Type B pancreatic cell (in vitro differentiated cells): Measurements from ENCODE around the gene DCST2. TPM values are rescaled to one million over a fixed set of nuclear protein-coding genes. Genes with fewer than 3 reads are reported as not detected.
A peak's percentile ranks its signal among the peaks of the same experiment; 100 is the strongest.

ENCODE experiments used
- DNase-seq: peaks from one replicate; pipeline ENCODE4 v3.0.0; 2021; ENCODE audit warnings: mixed read lengths; ENCODE audit not compliant: unreplicated experiment; ENCODE audit errors: extremely low spot score
- H3K27ac Mint-ChIP-seq: 2 replicates; pipeline ENCODE4 v1.8.0; 2021; ENCODE audit warnings: mild to moderate bottlenecking, mixed read lengths
- H3K27me3 Mint-ChIP-seq: 2 replicates; pipeline ENCODE4 v1.8.0; 2021; ENCODE audit warnings: mixed read lengths
- H3K36me3 Mint-ChIP-seq: 2 replicates; pipeline ENCODE4 v1.8.0; 2021; ENCODE audit warnings: mixed read lengths
- H3K4me1 Mint-ChIP-seq: one replicate; pipeline ENCODE4 v1.8.0; 2021; ENCODE audit warnings: mixed read lengths; ENCODE audit not compliant: unreplicated experiment
- H3K4me3 Mint-ChIP-seq: 2 replicates; pipeline ENCODE4 v1.8.0; 2021; ENCODE audit warnings: mild to moderate bottlenecking, mixed read lengths
- H3K9me3 Mint-ChIP-seq: 2 replicates; pipeline ENCODE4 v1.8.0; 2021; ENCODE audit warnings: mixed read lengths
- CTCF ChIP-seq: fragments of 200-600 bp; sonication (generic); conservative IDR thresholded peaks from 2 replicates; pipeline ENCODE4 v1.5.0; 2021; ENCODE audit warnings: antibody characterized with exemption, mild to moderate bottlenecking
- total RNA-seq: library from RNA; stranded (reverse); gene quantifications from 2 replicates; pipeline ENCODE4 v1.2.1, GENCODE V29; 2021; ENCODE audit warnings: low replicate concordance

The DCST2 gene
- total RNA-seq, 1 donor from 2014 or later = 2.4 TPM

- DNase-seq = no peak
- H3K27me3 Mint-ChIP-seq = no peaks in the 10 kb centered on the region
- H3K9me3 Mint-ChIP-seq = no peaks in the 10 kb centered on the region
Observed at GRCh38 chr1:155052439-155053395, 19.1 kb upstream of the DCST2 start.

GRCh38 chr1:155051777-155052398 is 18.3 kb upstream of the DCST2 start:
- Mint-ChIP-seq H3K4me1 (peaks cover 23% of the 10 kb centered on the region), H3K9me3 (no peaks in the 10 kb centered on the region), H3K36me3 (no peaks in the 10 kb centered on the region), H3K27ac (no peak overlapping the region), H3K4me3 (peak overlapping the region; percentile 82), H3K27me3 (no peaks in the 10 kb centered on the region)
- no peak for TF ChIP-seq CTCF
- no peak for DNase-seq

More at GRCh38 chr1:155052439-155053395, 19.1 kb upstream of the DCST2 start:
- TF ChIP-seq CTCF = no peak
- Mint-ChIP-seq H3K4me3 (peak overlapping the region; percentile 82), H3K27ac (peak overlapping the region; percentile 21), H3K36me3 (no peaks in the 10 kb centered on the region), H3K4me1 (peaks cover 23% of the 10 kb centered on the region)

- DNase-seq = no peak
- Mint-ChIP-seq H3K4me3 (peak overlapping the region; percentile 82), H3K9me3 (no peaks in the 10 kb centered on the region), H3K36me3 (no peaks in the 10 kb centered on the region), H3K27me3 (no peaks in the 10 kb centered on the region), H3K27ac (no peak overlapping the region), H3K4me1 (peaks cover 23% of the 10 kb centered on the region)
- no peak for TF ChIP-seq CTCF
Observed at GRCh38 chr1:155051342-155051776, 17.8 kb upstream of the DCST2 start.

- Mint-ChIP-seq H3K27ac (peak within 1 kb of the TSS; percentile 91), H3K4me3 (peak within 1 kb of the TSS; percentile 93), H3K27me3 (no peaks in the 10 kb centered on the region), H3K9me3 (no peaks in the 10 kb centered on the region), H3K36me3 (no peaks in the 10 kb centered on the region), H3K4me1 (peaks cover 23% of the 10 kb centered on the region)
- peak; percentile 90 for DNase-seq
- TF ChIP-seq CTCF = peak; percentile 98
Observed at GRCh38 chr1:155050560-155051341, 17.2 kb upstream of the DCST2 start, which contains the start of gene ADAM15. TSS of gene ADAM15 (plus strand) at chr1:155051316. CDS start at chr1:155051387, 71 bp downstream.
